Measurements from ENCODE around the gene TCP10L. TPM values are rescaled to one million over a fixed set of nuclear protein-coding genes. Genes with fewer than 3 reads are reported as not detected.
"Not testable (repeated sequence)": the region's sequence is repeated elsewhere in the genome, so short reads cannot be mapped to it uniquely, and the experiment has no call there.

Gene TCP10L
- total and polyA plus RNA-seq, 9 donors, result 0.48 to 5.2 (median 1.7) TPM

DNA sequence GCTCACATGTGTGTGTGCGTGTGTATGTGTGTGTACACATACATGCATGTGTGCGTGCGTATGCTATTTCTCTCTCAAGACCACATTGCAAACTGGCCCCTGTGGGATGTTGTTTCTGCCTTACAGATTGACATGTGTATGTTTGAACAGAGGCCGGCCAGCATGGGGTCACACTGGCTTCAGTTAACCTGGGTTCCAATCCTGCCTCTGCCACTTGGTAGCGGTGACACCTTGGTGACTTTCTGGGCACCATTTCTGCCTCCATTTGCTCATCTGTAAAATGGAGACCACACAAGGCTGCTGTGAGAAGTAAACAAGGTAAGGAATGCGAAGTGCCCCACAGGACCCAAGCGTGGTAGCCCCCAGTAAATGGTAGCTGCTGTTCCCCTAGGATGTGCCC is 51.7 kb downstream of the TCP10L start:
- no peak overlapping the region for H3K27ac ChIP-seq
- no peak for DNase-seq
- no peaks in the 10 kb centered on the region for H3K36me3 ChIP-seq
- H3K27me3 ChIP-seq, result no peaks in the 10 kb centered on the region
- intact Hi-C loops (cut with DNase I), result no loop called here
- 96 to 98% (median 97%) methylated on average over 7 of the region's 7 CpGs for WGBS, 3 donors
- no peaks in the 10 kb centered on the region for H3K9me3 ChIP-seq
- TF ChIP-seq POLR2A (IDR thresholded peaks at IDR 0.05), result no peak
- TF ChIP-seq EP300 (IDR thresholded peaks at IDR 0.05), result no peak
- TF ChIP-seq, protein P1, sequence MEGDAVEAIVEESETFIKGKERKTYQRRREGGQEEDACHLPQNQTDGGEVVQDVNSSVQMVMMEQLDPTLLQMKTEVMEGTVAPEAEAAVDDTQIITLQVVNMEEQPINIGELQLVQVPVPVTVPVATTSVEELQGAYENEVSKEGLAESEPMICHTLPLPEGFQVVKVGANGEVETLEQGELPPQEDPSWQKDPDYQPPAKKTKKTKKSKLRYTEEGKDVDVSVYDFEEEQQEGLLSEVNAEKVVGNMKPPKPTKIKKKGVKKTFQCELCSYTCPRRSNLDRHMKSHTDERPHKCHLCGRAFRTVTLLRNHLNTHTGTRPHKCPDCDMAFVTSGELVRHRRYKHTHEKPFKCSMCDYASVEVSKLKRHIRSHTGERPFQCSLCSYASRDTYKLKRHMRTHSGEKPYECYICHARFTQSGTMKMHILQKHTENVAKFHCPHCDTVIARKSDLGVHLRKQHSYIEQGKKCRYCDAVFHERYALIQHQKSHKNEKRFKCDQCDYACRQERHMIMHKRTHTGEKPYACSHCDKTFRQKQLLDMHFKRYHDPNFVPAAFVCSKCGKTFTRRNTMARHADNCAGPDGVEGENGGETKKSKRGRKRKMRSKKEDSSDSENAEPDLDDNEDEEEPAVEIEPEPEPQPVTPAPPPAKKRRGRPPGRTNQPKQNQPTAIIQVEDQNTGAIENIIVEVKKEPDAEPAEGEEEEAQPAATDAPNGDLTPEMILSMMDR (IDR thresholded peaks at IDR 0.05), result no peak
- H3K4me1 ChIP-seq (ENCODE audit: insufficient read depth), result no peaks in the 10 kb centered on the region
- H3K4me3 ChIP-seq, result no peak overlapping the region

- intact Hi-C loops (cut with DNase I), result no loop called here
- Histone ChIP-seq H3K4me3 (no peak overlapping the region), H3K9me3 (no peaks in the 10 kb centered on the region), H3K27ac (no peak overlapping the region), H3K27me3 (no peaks in the 10 kb centered on the region), H3K4me1 (ENCODE audit: insufficient read depth) (no peaks in the 10 kb centered on the region), H3K36me3 (no peaks in the 10 kb centered on the region)
- 81 to 83% (median 83%) methylated on average over 4 of the region's 4 CpGs for WGBS, 3 donors
- no peak for TF ChIP-seq POLR2A (IDR thresholded peaks at IDR 0.05)
- TF ChIP-seq, protein P1 (IDR thresholded peaks at IDR 0.05), result no peak
- no peak for TF ChIP-seq EP300 (IDR thresholded peaks at IDR 0.05)
- DNase-seq, result no peak
Observed at GRCh38 chr21:32533053-32533452, 52.3 kb downstream of the TCP10L start.

GRCh38 chr21:32532636-32533035 is 52.7 kb downstream of the TCP10L start:
- WGBS, 3 donors, result 68 to 72% (median 69%) methylated on average over 6 of the region's 6 CpGs
- H3K27ac ChIP-seq, result no peak overlapping the region

DNA sequence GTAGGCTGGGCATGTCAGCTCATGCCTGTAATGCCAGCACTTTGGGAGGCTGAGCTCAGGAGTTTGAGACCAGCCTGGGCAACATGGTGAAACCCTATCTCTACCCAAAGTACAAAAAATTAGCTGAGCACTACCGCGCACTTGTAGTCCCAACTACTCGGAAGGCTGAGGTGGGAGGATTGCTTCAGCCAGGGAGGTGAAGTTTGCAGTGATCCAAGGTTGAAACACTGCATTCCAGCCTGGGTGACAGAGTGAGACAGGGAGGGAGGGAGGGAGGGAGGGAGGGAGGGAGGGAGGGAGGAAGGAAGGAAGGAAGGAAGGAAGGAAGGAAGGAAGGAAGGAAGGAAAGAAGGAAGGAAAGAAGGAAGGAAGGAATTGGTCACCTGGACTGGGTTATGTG is 53.8 kb downstream of the TCP10L start:
- intact Hi-C loops (cut with DNase I); H3K27ac ChIP-seq; H3K4me3 ChIP-seq; H3K27me3 ChIP-seq; H3K9me3 ChIP-seq; DNase-seq; H3K36me3 ChIP-seq; H3K4me1 ChIP-seq (ENCODE audit: insufficient read depth): not testable (repeated sequence)
- 52 to 58% (median 56%) methylated on average over 3 of the region's 3 CpGs for WGBS, 3 donors

More at GRCh38 chr21:32532636-32533035, 52.7 kb downstream of the TCP10L start:
- Histone ChIP-seq H3K4me1 (ENCODE audit: insufficient read depth) (no peaks in the 10 kb centered on the region), H3K27me3 (no peaks in the 10 kb centered on the region), H3K4me3 (no peak overlapping the region), H3K36me3 (no peaks in the 10 kb centered on the region), H3K9me3 (no peaks in the 10 kb centered on the region)
- no peak for DNase-seq
- no peak for TF ChIP-seq EP300 (IDR thresholded peaks at IDR 0.05)
- TF ChIP-seq POLR2A (IDR thresholded peaks at IDR 0.05), result no peak
- TF ChIP-seq, protein P1 (IDR thresholded peaks at IDR 0.05), result no peak
- intact Hi-C loops (cut with DNase I), result no loop called here

GRCh38 chr21:32530809-32531208 is 54.5 kb downstream of the TCP10L start:
- 90 to 92% (median 91%) methylated on average over 7 of the region's 7 CpGs for WGBS, 3 donors
- H3K4me1 ChIP-seq (ENCODE audit: insufficient read depth); H3K4me3 ChIP-seq; H3K27ac ChIP-seq; DNase-seq; H3K9me3 ChIP-seq; H3K27me3 ChIP-seq; intact Hi-C loops (cut with DNase I); H3K36me3 ChIP-seq: not testable (repeated sequence)

DNA sequence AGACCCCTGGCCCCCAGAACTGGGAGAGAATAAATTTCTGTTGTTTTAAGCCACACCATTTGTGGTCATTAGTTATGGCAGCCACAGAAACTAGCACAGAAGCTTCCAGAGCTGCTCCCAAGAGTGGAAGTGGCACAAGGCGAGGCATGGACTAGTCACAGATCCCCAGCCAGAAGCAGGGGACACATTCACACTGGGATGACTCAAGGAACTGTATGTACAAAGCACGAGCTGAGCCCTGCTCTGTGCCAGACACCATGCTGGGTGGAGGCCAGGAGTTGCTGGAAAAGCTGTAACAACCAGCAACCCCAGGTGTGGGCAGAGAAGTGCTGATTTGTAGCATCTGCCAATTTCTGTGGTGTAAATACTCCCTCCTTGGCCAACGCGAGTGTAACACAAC is 55.6 kb downstream of the TCP10L start:
- no peaks in the 10 kb centered on the region for H3K4me1 ChIP-seq (ENCODE audit: insufficient read depth)
- no peak for DNase-seq
- intact Hi-C loops (cut with DNase I), result no loop called here
- H3K27me3 ChIP-seq, result no peaks in the 10 kb centered on the region
- H3K9me3 ChIP-seq, result no peaks in the 10 kb centered on the region
- WGBS, 3 donors, result 71 to 93% (median 80%) methylated on average over 4 of the region's 4 CpGs
- H3K36me3 ChIP-seq, result no peaks in the 10 kb centered on the region
- no peak for TF ChIP-seq POLR2A (IDR thresholded peaks at IDR 0.05)
- no peak for TF ChIP-seq EP300 (IDR thresholded peaks at IDR 0.05)
- TF ChIP-seq, protein P1 (IDR thresholded peaks at IDR 0.05), result no peak
- H3K4me3 ChIP-seq, result no peak overlapping the region
- no peak overlapping the region for H3K27ac ChIP-seq
